KOPT-K1 (cell line): ENCODE data around the gene DPYSL5.

ENCODE experiments used
- H3K27ac ChIP-seq: fragments of 200-600 bp; sonication (generic); 2 replicates; pipeline ENCODE4 v1.5.1; 2016; ENCODE audit warnings: antibody characterized with exemption, mild to moderate bottlenecking, low read depth, low read length; ENCODE audit not compliant: poor library complexity, severe bottlenecking
- H3K36me3 ChIP-seq: fragments of 200-600 bp; sonication (generic); 2 replicates; pipeline ENCODE4 v1.5.1; 2017; ENCODE audit warnings: antibody characterized with exemption, mild to moderate bottlenecking, low read length, moderate library complexity; ENCODE audit not compliant: insufficient read depth
- H3K9me3 ChIP-seq: fragments of 200-600 bp; sonication (generic); 2 replicates; pipeline ENCODE4 v1.5.1; 2017; ENCODE audit warnings: antibody characterized with exemption, low read length, mild to moderate bottlenecking; ENCODE audit not compliant: insufficient read depth, poor library complexity, severe bottlenecking

The DPYSL5 gene

GRCh38 chr2:26936855-26937254 is 88.9 kb downstream of the DPYSL5 start:
- Histone ChIP-seq H3K36me3 (no peaks in the 10 kb centered on the region), H3K27ac (no peak overlapping the region)

GRCh38 chr2:26938399-26939118 is 90.6 kb downstream of the DPYSL5 start:
- H3K9me3 ChIP-seq = no peaks in the 10 kb centered on the region
- no peak overlapping the region for H3K27ac ChIP-seq
- no peaks in the 10 kb centered on the region for H3K36me3 ChIP-seq

More at GRCh38 chr2:26936855-26937254, 88.9 kb downstream of the DPYSL5 start:
- no peaks in the 10 kb centered on the region for H3K9me3 ChIP-seq

DNA sequence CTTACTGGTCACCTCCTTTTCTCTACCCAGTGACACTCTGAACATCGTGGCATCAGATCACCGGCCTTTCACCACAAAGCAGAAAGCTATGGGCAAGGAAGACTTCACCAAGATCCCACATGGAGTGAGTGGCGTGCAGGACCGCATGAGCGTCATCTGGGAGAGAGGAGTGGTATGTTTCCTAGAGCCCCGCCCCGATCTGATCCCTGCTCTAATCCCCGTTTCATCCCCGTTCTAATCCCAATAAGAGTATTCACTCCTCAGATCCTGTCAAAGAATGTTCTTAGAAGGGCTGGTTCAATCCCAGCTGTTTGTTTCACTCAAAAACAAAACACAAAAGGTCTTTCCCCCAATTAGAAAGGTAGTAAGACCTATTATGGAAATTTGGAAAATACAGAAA is 92.1 kb downstream of the DPYSL5 start:
- Histone ChIP-seq H3K27ac (no peak overlapping the region), H3K9me3 (no peaks in the 10 kb centered on the region), H3K36me3 (no peaks in the 10 kb centered on the region)

DNA sequence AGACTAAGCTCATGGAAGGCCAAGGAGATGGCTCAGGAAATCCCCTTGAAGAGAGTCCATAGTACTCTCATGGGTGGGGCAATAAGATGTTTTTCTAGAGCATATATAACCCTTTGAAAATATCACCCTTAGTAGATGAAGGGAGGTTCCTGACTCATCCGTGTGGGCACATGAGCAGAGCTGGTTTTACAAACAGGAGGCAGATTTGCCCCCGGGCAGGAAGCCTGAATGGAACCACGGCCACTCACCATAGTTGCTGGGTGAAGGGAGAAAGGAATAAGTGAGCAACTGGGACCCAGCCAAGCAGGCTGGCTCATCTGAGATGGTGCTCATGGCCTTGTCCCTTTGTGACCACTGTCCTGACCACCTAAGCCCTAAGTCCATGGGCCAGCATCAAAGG is 93.6 kb downstream of the DPYSL5 start:
- Histone ChIP-seq H3K36me3 (no peaks in the 10 kb centered on the region), H3K9me3 (no peaks in the 10 kb centered on the region), H3K27ac (no peak overlapping the region)

GRCh38 chr2:26942543-26943295 is 94.8 kb downstream of the DPYSL5 start:
- Histone ChIP-seq H3K27ac (no peak overlapping the region), H3K9me3 (no peaks in the 10 kb centered on the region), H3K36me3 (no peaks in the 10 kb centered on the region)

DNA sequence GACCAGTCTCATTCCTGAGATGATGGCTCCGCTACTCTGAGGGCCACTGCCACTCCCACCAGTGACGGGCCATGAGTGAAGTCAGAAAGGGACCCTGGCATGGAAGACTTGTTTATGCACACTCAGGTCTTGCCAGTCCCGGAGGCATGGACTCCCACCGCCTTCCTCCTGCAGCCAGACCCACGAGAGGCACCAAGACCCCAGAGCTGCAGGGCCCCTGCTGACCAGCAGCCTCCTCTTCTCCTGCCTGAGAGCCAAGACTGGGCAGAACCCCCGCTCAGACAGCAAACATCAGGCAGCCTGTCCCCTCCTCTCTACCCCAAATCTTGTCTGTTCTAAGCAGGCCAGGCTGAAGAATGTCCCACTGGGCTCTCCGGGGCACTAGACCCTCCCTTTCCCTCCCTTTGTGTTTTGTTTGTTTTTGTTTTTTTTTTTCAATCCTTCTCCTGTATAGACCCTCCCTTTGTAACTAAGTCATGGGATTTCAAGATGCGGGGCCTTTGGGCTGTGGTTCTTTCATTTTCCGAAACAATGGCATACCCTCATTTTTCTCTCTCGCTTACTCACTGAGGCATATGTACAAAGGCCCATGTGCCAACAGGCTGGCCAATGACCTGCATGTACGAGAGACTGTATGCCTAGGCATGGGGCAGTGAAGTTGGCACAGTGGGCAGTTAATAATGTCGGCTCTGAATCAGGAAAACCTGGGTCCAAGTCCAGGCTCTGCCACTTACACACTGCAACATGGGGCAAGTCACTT is 98.2 kb downstream of the DPYSL5 start:
- Histone ChIP-seq H3K36me3 (no peaks in the 10 kb centered on the region), H3K9me3 (no peaks in the 10 kb centered on the region), H3K27ac (no peak overlapping the region)

GRCh38 chr2:26946841-26947784 is 99.2 kb downstream of the DPYSL5 start:
- Histone ChIP-seq H3K9me3 (no peaks in the 10 kb centered on the region), H3K27ac (no peak overlapping the region), H3K36me3 (no peaks in the 10 kb centered on the region)

DNA sequence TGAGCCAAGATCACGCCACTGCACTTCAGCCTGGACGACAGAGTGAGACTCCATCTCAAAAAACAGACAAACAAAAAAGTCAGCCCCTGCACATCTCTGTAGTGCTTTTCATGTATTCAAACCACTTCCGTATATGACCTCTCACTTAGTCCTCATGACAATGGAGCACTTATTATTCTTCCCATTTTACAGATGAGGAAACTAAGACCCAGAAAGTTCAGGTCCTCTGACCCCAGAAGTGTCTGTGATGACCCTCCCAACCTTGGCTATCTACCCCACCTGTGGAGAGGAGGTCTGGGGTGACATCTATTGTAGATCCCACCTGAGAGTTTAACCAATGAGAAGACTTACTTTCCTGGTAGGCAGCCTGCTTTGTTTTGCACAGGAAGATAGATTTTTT is 100.9 kb downstream of the DPYSL5 start:
- H3K9me3 ChIP-seq = no peaks in the 10 kb centered on the region
- no peak overlapping the region for H3K27ac ChIP-seq
- H3K36me3 ChIP-seq = no peaks in the 10 kb centered on the region

GRCh38 chr2:26950246-26950645 is 102.3 kb downstream of the DPYSL5 start:
- H3K9me3 ChIP-seq = no peaks in the 10 kb centered on the region
- no peaks in the 10 kb centered on the region for H3K36me3 ChIP-seq
- H3K27ac ChIP-seq = no peak overlapping the region

DNA sequence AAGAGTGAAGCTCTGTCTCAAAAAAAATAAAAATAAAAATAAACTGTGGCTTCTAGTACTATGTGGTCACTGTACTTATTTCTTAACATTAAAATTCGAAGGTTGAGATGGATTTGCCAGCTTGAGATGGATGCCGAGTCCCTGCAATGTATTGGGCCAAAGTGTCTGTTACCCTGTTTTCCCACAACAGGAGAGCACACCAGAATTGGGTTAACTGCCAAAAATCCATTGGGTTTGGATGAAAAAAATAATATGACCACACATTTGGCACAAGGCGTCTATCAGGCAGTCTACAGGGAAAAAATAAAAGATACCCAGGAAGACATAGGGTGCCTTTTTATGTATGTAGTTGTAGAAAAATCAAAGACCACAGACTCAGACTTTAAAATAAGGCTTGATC is 103.3 kb downstream of the DPYSL5 start:
- no peaks in the 10 kb centered on the region for H3K9me3 ChIP-seq
- H3K36me3 ChIP-seq = no peaks in the 10 kb centered on the region
- H3K27ac ChIP-seq = no peak overlapping the region

DNA sequence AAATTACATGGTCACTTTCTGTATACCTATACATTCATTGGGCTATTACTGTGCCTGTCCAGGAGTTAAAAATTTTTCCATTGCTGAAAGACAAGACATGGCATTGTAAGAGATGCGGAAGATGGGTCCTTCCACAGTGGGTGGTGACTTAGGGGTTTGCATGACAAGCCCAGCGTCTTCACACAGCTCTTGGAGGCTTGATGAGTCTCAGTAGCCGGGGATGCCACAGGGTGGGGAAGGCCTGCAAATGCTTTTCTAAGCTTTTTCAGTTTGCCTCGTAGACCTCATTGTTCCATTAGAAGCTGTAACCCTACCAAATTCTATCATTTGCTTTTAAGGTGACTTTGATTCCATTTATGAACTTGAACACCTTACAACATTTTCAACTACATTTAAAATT is 104.4 kb downstream of the DPYSL5 start:
- Histone ChIP-seq H3K9me3 (no peaks in the 10 kb centered on the region), H3K36me3 (no peaks in the 10 kb centered on the region), H3K27ac (no peak overlapping the region)

DNA sequence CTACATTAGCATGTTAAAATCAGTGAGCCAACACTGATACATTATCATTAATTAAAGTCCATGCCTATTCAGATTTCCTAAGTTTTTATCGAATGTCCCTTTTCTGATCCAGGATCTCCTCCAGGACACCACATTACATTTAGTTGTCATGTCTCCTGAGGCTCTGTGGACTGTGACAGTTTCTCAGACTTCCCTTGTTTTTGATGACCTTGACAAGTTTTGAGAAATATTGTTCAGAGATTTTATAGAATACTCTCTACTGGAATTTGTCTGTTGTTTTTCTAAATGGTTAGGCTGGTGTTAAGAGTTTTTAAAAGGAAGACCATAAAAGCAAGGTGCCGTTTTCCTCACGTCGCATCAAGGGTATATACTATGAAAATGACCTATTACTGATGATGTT is 106.2 kb downstream of the DPYSL5 start:
- H3K27ac ChIP-seq = no peak overlapping the region
- no peaks in the 10 kb centered on the region for H3K36me3 ChIP-seq

DNA sequence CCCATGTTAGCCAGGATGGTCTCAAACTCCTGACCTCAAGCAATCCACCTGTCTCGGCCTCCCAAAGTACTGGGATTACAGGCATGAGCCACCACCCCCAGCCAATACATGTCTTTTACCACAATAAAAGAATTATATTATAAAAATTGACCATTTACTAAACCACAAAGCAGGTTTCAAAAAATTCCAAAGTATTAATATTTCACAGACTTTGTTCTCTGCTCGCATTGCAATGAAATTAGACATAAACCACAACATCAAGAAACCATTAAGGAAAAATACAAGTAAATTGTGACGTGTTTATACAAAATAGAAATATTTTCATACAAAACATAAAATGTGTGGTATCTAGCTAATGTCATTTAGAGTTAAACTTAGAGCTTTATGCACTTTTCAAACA is 109.1 kb downstream of the DPYSL5 start:
- no peaks in the 10 kb centered on the region for H3K36me3 ChIP-seq
- no peak overlapping the region for H3K27ac ChIP-seq
- no peaks in the 10 kb centered on the region for H3K9me3 ChIP-seq

More for the DNA sequence above, 106.2 kb downstream of the DPYSL5 start:
- no peaks in the 10 kb centered on the region for H3K9me3 ChIP-seq

GRCh38 chr2:26957534-26957933 is 109.6 kb downstream of the DPYSL5 start:
- no peaks in the 10 kb centered on the region for H3K36me3 ChIP-seq
- no peak overlapping the region for H3K27ac ChIP-seq
- no peaks in the 10 kb centered on the region for H3K9me3 ChIP-seq
